Stomach (tissue), 9 donors: ENCODE measurements around the gene ZMIZ1. TPM values are rescaled to one million over a fixed set of nuclear protein-coding genes. Genes with fewer than 3 reads are reported as not detected.
A peak's percentile ranks its signal among the peaks of the same experiment; 100 is the strongest.

ENCODE experiments used
- DNase-seq, 2 donors: peaks; one replicate each; pipeline versions ENCODE4 v3.0.0 to v3.0.0-alpha.2; 2013 to 2019
- H3K27ac ChIP-seq, 5 donors: fragments of 200-600 bp in 4 of 5; sonication (generic) in 4 of 5; one replicate each; pipeline ENCODE4 v1.5.1; 2013 to 2019; ENCODE audit warnings: mild to moderate bottlenecking in 1 of 5, moderate library complexity in 1 of 5
- H3K27me3 ChIP-seq, 3 donors: fragments of 200-600 bp; sonication (generic); one replicate each; pipeline ENCODE4 v1.5.1; 2017 to 2019; ENCODE audit warnings: mixed run types in 1 of 3
- H3K36me3 ChIP-seq, 4 donors: fragments of 200-600 bp; sonication (generic); 1 replicate in 3 of 4; 2 replicates in 1 of 4; pipeline ENCODE4 v1.5.1; 2016 to 2019
- H3K4me1 ChIP-seq, 4 donors: fragments of 200-600 bp; sonication (generic); one replicate each; pipeline ENCODE4 v1.5.1; 2016 to 2019
- H3K4me3 ChIP-seq, 4 donors: fragments of 200-600 bp; sonication (generic) in 3 of 4; one replicate each; pipeline ENCODE4 v1.5.1; 2016 to 2019; ENCODE audit warnings: mild to moderate bottlenecking in 1 of 4
- H3K9me3 ChIP-seq, 4 donors: fragments of 200-600 bp; sonication (generic); one replicate each; pipeline ENCODE4 v1.5.1; 2016 to 2019
- EP300 ChIP-seq: sonication (generic); formaldehyde crosslinking; IDR thresholded peaks from one replicate; pipeline ENCODE4 v1.6.1; 2017; ENCODE audit warnings: antibody characterized with exemption
- POLR2A ChIP-seq, 4 donors: fragments of 450-650 bp; IDR thresholded peaks; one replicate each; pipeline ENCODE4 v1.6.1; 2016; ENCODE audit warnings: antibody characterized with exemption in 4 of 4, control low read depth in 2 of 4, mild to moderate bottlenecking in 1 of 4, moderate library complexity in 1 of 4
- POLR2AphosphoS5 ChIP-seq, 3 donors: sonication (generic); formaldehyde crosslinking; IDR thresholded peaks; one replicate each; pipeline ENCODE4 v1.6.1; 2016; ENCODE audit warnings: antibody characterized with exemption in 3 of 3
- WGBS, 5 donors: extraction: QIAGEN DNeasy Blood & Tissue Kit in 3 of 5; methylation state at CpG; one replicate each; pipeline versions ENCODE4 v1.1.5 to v1.1.7; 2013 to 2018; 5-methylcytosine and 5-hydroxymethylcytosine counted together
- intact Hi-C: fragments of 100-400 bp; cut with DNase I; formaldehyde crosslinking; loops from one replicate; pipeline ENCODE4 v1.15.1; 2023; ENCODE audit warnings: low total_unique reads
- polyA plus RNA-seq, 3 donors: library from polyadenylated mRNA; stranded (reverse); fragments of 200-250 nt; gene quantifications; one replicate each; pipeline ENCODE4 v1.2.3, GENCODE V29; 2013
- total RNA-seq, 5 donors: library from RNA; depleted of rRNA; stranded (reverse); fragments of >200 nt; gene quantifications; one replicate each; pipeline versions ENCODE4 v1.1.0 to v1.2.3, GENCODE V29; 2014 to 2016
- TF ChIP-seq, protein P1 (sequence below), 7 experiments: fragments of 450-650 bp in 4 of 7; fragments of 200-600 bp in 3 of 7; sonication (generic) in 3 of 7; IDR thresholded peaks; one replicate each; pipeline ENCODE4 v1.5.1; 2016 to 2019; ENCODE audit warnings: antibody characterized with exemption in 7 of 7, control low read depth in 2 of 7, mild to moderate bottlenecking in 1 of 7
- donor health status: healthy with polysubstance abuse.
- donor health status: Bipolar disorder and iron deficiency.
- donor health status: healthy.

ZMIZ1 gene
- total and polyA plus RNA-seq, 8 donors: 17.7 to 103 (median 26.3) TPM

DNA sequence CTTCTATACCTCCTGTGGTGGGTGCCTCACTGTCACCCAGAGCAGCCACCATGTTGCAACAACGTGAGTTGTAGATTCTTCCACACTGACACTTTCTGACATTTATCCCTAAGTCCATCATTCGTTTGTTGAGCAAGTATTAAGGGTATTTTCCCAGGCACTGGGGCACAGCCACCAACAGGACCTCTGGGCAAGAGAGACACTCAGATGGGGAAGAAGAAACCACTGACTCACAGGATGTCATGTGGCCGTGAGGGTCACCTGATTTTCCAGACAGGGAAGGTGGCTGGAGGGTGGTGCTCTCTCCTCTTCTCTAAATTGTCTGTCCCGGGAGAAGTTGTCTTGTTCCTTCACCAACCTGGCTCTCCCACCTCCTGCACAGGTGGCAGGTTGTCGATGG lies 226.8 kb downstream of the ZMIZ1 start:
- DNase-seq: no peak
- H3K4me1 ChIP-seq: peaks cover 27 to 76% (median 44%) of the 10 kb centered on the region in 4 donors
- H3K27me3 ChIP-seq: no peaks in the 10 kb centered on the region
- peaks cover 85 to 100% (median 99%) of the 10 kb centered on the region in 4 donors for H3K36me3 ChIP-seq
- intact Hi-C loops: no loop called here
- H3K27ac ChIP-seq: peak overlapping the region in 2 of 5 donors; percentile 83 to 86
- H3K9me3 ChIP-seq: no peaks in the 10 kb centered on the region
- H3K4me3 ChIP-seq: no peak overlapping the region
- 63 to 88% (median 83%) methylated on average over 5 of the region's 5 CpGs for WGBS, 5 donors
- peak in 1 of 3 donors; percentile 5 for TF ChIP-seq POLR2AphosphoS5 (IDR thresholded peaks at IDR 0.05)
- TF ChIP-seq, protein P1, sequence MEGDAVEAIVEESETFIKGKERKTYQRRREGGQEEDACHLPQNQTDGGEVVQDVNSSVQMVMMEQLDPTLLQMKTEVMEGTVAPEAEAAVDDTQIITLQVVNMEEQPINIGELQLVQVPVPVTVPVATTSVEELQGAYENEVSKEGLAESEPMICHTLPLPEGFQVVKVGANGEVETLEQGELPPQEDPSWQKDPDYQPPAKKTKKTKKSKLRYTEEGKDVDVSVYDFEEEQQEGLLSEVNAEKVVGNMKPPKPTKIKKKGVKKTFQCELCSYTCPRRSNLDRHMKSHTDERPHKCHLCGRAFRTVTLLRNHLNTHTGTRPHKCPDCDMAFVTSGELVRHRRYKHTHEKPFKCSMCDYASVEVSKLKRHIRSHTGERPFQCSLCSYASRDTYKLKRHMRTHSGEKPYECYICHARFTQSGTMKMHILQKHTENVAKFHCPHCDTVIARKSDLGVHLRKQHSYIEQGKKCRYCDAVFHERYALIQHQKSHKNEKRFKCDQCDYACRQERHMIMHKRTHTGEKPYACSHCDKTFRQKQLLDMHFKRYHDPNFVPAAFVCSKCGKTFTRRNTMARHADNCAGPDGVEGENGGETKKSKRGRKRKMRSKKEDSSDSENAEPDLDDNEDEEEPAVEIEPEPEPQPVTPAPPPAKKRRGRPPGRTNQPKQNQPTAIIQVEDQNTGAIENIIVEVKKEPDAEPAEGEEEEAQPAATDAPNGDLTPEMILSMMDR (IDR thresholded peaks at IDR 0.05): no peak
- TF ChIP-seq POLR2A (IDR thresholded peaks at IDR 0.05): no peak

DNA sequence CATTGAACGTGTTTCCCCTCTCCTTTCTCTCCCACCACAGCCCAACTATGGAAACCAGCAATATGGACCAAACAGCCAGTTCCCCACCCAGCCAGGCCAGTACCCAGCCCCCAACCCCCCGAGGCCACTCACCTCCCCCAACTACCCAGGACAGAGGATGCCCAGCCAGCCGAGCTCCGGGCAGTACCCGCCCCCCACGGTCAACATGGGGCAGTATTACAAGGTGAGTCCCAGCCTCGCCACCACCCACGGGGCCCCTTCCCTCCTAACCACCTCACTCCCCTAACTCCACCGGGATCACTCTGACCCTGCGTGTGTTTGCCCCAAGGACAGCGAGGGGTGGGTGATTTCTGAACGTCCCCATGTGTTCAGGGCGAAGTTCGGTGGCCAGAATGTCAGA lies 227.7 kb downstream of the ZMIZ1 start:
- WGBS, 5 donors: 82 to 93% (median 86%) methylated on average over 13 to 14 of the region's 14 CpGs
- TF ChIP-seq, protein P1 (IDR thresholded peaks at IDR 0.05): no peak
- TF ChIP-seq EP300 (no peak), POLR2AphosphoS5 (IDR thresholded peaks at IDR 0.05) (no peak), POLR2A (IDR thresholded peaks at IDR 0.05) (no peak)
- Histone ChIP-seq H3K36me3 (peaks cover 85 to 100% (median 99%) of the 10 kb centered on the region in 4 donors), H3K4me3 (no peak overlapping the region), H3K27ac (peak overlapping the region in 2 of 5 donors; percentile 57 to 86), H3K9me3 (no peaks in the 10 kb centered on the region), H3K4me1 (peaks cover 27 to 74% (median 42%) of the 10 kb centered on the region in 4 donors), H3K27me3 (no peaks in the 10 kb centered on the region)
- DNase-seq: no peak
- intact Hi-C loops: no loop called here

- H3K4me3 ChIP-seq: no peak overlapping the region
- peak; percentile 63 to 71 for DNase-seq
- intact Hi-C loops: no loop called here
- no peaks in the 10 kb centered on the region for H3K27me3 ChIP-seq
- peak overlapping the region; percentile 9 to 73 (median 56) for H3K27ac ChIP-seq
- H3K9me3 ChIP-seq: no peaks in the 10 kb centered on the region
- 76 to 87% (median 83%) methylated on average over 13 to 27 of the region's 27 CpGs for WGBS, 5 donors
- peaks cover 13 to 52% (median 23%) of the 10 kb centered on the region in 4 donors for H3K4me1 ChIP-seq
- TF ChIP-seq POLR2AphosphoS5 (IDR thresholded peaks at IDR 0.05) (peak in 1 of 3 donors; percentile 18), POLR2A (IDR thresholded peaks at IDR 0.05) (no peak)
- H3K36me3 ChIP-seq: peaks cover 94 to 100% (median 99%) of the 10 kb centered on the region in 4 donors
These were observed 229.9 kb downstream of the ZMIZ1 start for GRCh38 chr10:79298403-79299244.

DNA sequence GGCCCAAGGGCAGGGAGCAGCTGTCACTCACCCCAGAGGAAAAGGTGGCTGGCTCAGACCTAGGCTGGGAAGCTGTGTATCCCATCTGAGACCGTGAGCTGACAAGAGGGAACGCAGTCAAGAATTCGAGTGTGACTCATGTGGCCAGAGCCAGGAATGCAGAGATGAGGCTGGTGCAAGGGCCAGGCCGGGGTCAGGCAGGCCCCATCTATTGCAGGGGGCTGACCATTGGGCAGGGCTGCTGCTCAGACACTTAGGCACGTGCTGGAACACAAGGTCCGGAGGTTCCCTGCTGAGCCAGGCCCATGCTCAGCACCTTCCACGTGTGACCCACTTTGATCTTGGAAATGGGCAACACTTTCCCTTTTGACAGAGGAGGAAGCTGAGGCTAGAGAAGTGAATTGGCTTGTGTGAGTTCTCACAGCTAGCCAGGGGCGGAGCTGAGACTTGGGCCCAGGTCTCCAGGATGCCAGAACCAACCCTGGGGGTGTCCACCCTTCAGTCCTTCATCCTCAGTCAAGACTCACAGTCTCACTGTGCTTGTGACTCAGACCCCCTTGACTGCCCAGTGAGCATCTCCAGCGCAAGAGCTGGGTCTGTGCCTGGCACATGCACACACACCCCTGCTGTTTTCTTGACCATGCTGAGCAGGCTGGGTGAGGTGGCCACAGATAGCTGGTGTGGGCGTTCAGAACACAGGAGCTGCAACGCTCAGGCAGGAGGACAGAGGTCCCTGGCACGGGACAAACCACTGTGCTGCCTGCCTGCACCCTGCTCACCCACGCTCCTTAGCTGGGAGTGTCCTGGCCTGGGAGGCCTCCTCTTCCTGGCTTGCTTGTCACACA lies 230.9 kb downstream of the ZMIZ1 start:
- Histone ChIP-seq H3K9me3 (no peaks in the 10 kb centered on the region), H3K27ac (peak overlapping the region in 4 of 5 donors; percentile 38 to 73 (median 57)), H3K4me3 (no peak overlapping the region), H3K36me3 (peaks cover 94 to 100% (median 99%) of the 10 kb centered on the region in 4 donors), H3K27me3 (no peaks in the 10 kb centered on the region), H3K4me1 (peaks cover 12 to 42% (median 15%) of the 10 kb centered on the region in 4 donors)
- WGBS, 5 donors: 79 to 85% (median 83%) methylated on average over 12 to 13 of the region's 13 CpGs
- intact Hi-C loops: no loop called here
- no peak for DNase-seq
- TF ChIP-seq POLR2A (IDR thresholded peaks at IDR 0.05) (no peak), POLR2AphosphoS5 (IDR thresholded peaks at IDR 0.05) (peak in 1 of 3 donors; percentile 9)

- no peaks in the 10 kb centered on the region for H3K9me3 ChIP-seq
- WGBS, 5 donors: 89 to 96% (median 94%) methylated on average over 18 to 24 of the region's 24 CpGs
- no peak for DNase-seq
- peaks cover 12 to 31% (median 13%) of the 10 kb centered on the region in 4 donors for H3K4me1 ChIP-seq
- H3K4me3 ChIP-seq: no peak overlapping the region
- no peak for TF ChIP-seq POLR2A (IDR thresholded peaks at IDR 0.05)
- TF ChIP-seq POLR2AphosphoS5 (IDR thresholded peaks at IDR 0.05): no peak
- TF ChIP-seq, protein P1 (IDR thresholded peaks at IDR 0.05): no peak
- TF ChIP-seq EP300: no peak
- H3K36me3 ChIP-seq: peaks cover 94 to 100% (median 99%) of the 10 kb centered on the region in 4 donors
- no peaks in the 10 kb centered on the region for H3K27me3 ChIP-seq
- intact Hi-C loops: no loop called here
- H3K27ac ChIP-seq: no peak overlapping the region
These were observed 231.9 kb downstream of the ZMIZ1 start for GRCh38 chr10:79300711-79301110.
